ENCODE measurements around the gene KCNMB3.
"Not testable (repeated sequence)": the region's sequence is repeated elsewhere in the genome, so short reads cannot be mapped to it uniquely, and the experiment has no call there.

The KCNMB3 gene

GRCh38 chr3:179263134-179263533, 12.2 kb upstream of the KCNMB3 start:
- DNase-seq = no peak

- no peak for DNase-seq
These were observed 10.2 kb upstream of the KCNMB3 start for GRCh38 chr3:179260949-179261765.

GRCh38 chr3:179259959-179260756, 9.2 kb upstream of the KCNMB3 start:
- DNase-seq = not testable (repeated sequence)

GRCh38 chr3:179258820-179259219, 7.9 kb upstream of the KCNMB3 start:
- DNase-seq = no peak

DNA sequence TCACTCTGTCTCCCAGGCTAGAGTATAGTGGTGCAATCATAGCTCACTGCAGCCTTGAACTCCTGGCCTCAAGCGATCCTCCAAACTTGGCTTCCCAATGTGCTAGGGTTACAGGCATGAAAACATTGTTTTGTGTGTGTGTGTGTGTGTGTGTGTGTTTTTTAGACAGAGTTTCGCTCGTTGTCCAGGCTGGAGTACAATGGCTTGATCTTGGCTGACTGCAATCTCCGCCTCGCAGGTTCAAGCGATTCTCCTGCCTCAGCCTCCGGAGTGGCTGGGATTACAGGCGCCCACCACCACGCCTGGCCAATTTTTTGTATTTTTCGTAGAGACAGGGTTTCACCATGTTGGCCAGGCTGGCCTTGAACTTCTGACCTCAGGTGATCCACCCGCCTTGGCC, 6.8 kb upstream of the KCNMB3 start:
- not testable (repeated sequence) for DNase-seq

DNA sequence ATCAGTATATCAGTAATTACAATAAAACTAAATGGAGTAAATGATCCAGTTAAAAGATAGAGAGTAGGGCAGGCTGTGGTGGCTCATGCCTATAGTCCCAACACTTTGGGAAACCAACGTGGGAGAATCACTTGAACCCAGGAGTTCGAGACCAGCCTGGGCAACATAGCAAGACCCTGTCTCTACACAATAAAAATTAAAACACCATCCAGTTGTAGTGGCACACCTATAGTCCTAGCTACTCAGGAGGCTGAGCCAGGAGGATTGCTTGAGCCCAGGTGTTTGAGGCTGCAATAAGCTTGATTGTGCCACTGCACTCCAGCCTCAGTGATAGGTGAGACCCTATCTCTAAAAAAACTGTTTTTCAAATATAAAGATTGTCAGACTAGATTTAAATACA, 5.9 kb upstream of the KCNMB3 start:
- DNase-seq = no peak

DNA sequence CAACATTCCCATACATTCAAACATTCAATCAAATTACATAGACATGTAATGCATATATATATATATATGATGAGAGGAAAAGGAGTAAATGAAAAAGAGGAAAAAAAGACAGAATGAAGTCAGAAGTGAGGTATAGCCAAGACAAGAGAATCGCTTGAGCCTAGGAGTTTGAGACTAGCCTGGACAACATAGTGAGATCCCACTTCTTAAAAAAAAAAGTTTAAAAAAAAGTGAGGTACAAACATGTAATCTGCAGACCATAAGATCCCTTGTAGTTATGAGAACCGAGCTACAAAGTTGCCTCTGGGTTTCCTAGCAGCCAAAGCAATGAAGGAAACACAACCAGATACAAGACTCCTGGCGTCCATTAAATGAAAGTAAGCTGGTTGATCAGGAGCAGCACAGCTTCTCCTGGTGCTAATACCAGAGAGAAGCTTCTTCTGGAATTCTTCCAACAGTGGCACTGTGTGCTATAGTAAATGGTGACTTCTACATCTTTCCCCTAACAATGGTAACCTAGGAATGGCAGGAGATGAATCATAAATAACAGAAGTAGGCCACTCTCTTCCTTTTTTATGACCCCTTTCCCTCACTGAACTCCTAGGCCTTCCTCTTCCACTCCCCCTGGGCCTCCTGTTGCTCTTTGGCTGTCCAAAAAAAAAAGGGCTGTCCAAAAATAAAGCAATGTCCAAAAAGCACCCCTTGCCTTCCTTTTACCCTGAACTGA, 3.5 kb downstream of the KCNMB3 start:
- DNase-seq = no peak

GRCh38 chr3:179244878-179245277, 6.0 kb downstream of the KCNMB3 start:
- no peak for DNase-seq

DNA sequence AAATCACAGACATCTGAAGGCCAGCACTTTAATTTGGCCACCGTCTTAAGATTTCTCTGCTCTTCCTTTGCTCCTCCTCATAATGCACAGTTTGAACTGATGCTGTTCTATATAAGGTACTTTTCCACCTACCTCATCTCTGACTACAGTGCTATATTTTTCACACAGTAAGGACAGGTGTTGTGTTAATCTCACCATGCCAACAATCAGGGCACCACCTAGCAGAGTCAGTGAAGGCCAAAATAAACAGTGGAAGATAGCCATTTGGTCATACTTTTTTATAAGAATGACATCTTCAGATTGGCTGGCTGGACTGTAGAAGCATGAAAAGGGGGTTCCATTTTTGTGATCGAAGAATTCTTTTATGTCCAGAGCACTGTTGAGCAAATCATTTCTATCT, 8.1 kb downstream of the KCNMB3 start:
- not testable (repeated sequence) for DNase-seq

DNA sequence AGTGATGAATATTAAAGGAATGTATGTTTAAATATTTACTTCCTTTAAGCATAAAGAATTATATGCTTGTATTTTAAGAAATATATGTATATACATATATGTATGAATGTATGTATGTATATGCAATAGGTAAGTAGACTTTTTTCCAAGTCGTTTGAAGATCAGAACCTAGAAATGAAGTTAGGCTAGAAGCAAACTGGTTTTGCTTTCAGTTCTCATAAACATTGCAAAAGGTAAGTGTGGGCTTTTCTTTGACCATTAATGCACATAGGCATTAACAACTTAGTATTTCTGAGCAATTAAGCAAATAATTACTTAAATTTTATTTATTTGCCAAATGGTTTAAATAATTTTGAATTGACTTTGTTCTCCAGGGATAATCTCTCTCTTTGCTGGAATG, 10.6 kb downstream of the KCNMB3 start:
- not testable (repeated sequence) for DNase-seq

- DNase-seq = no peak
These were observed 14.1 kb downstream of the KCNMB3 start for GRCh38 chr3:179236669-179237301.

GRCh38 chr3:179234199-179234598, 16.7 kb downstream of the KCNMB3 start:
- DNase-seq = no peak

- no peak for DNase-seq
These were observed 17.9 kb downstream of the KCNMB3 start for GRCh38 chr3:179233043-179233442.

DNA sequence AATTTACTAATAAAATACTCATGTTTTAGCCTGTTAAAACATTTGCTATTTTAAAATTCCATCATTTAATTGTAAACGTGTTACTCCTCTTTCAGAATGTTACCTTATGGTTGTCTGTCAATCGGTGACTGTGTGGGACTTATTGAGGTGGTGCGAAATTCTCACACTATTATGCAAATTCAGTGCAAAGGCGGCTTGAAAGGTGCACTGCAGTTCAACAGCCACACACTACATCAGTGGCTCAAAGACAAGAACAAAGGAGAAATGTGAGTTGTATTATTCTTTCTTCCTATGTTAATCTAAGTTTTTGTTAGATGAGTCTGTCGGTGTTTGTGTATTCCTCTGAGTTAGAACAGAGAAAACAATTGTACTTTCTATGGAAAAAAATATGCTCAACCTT, 21.7 kb downstream of the KCNMB3 start:
- no peak for DNase-seq

GRCh38 chr3:179227349-179227748, 23.6 kb downstream of the KCNMB3 start:
- no peak for DNase-seq

DNA sequence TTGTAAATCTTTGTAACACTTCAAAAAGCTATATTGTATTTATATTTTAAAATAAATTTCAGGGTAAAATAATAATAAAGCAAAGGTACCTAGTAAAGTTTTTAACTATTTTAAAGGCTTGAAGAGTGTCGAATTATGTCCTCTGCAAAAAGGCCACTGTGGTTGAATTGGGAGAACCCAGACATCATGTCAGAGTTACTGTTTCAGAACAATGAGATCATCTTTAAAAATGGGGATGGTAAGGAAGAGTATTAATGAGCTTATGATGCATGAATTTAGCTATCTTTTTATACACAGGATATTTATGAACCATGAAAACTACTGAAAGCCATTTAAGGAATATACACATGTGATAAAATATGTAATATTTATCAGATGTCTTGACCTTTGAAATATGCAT, 26.3 kb downstream of the KCNMB3 start:
- no peak for DNase-seq

DNA sequence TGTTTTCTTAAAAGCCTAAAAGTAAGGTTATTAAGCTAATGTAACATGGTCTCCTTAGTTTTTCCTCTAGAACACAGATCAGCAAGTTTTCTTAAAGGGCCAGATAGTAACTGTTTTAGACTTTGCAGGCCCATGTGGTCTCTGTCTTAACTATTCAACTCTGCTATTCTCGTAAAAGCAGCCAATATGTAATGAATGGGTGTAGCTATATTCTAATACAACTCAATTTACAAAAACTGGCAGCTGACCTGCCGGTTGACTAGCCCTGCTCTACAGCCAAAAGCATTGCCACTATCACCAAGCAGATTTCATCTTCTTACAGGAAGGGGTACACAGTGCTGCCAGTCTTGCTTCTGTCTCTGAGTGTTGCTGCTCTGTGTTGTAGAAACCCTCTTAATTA, 27.4 kb downstream of the KCNMB3 start:
- no peak for DNase-seq

DNA sequence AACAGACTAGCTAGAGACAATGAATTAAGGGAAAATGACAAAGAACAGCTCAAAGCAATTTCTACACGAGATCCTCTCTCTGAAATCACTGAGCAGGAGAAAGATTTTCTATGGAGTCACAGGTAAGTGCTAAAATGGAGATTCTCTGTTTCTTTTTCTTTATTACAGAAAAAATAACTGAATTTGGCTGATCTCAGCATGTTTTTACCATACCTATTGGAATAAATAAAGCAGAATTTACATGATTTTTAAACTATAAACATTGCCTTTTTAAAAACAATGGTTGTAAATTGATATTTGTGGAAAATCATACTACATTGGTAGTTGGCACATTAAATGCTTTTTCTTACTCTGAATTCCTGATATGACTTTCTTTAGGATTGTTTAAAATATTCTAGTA, 32.7 kb downstream of the KCNMB3 start:
- DNase-seq = not testable (repeated sequence)

DNA sequence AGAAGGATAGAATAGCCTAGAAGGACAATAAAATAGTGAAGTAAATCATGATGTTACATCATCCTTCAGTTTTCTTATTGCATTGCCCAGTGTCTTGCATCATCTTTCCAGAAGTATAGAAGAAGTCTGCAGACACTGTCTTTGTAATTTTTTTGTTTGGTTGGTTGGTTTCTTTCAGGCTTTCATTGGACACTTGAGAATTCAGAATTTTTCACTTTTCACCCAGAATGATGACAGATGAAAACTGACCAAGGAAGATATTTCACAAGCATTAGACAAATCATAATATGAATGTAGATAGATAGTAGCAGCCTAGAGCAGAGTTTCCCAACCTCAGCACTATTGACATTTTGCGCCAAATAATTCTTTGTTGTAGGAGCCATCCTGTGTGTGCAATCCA, 35.4 kb downstream of the KCNMB3 start:
- DNase-seq = not testable (repeated sequence)

- DNase-seq = no peak
These were observed 50.1 kb downstream of the KCNMB3 start for GRCh38 chr3:179200790-179201189.

DNA sequence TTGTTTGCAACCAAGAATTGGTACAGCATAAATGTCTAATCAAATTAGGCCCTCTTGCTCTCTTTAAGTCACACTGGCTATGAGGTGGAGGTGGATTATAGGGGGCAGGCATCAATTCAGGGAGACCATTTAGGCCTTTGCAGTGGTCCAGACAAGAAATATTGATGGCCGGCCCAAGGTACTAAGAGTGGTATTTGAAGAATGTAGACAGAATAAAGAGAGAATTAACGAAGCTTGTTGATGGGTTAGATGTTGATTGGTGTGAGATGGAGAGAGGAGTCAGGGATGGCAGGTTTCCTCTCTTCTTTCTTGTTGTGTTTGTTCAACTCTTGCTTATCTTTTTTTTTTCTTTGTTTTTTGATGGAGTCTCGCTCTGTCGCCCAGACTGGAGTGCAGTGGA, 54.2 kb downstream of the KCNMB3 start:
- no peak for DNase-seq

DNA sequence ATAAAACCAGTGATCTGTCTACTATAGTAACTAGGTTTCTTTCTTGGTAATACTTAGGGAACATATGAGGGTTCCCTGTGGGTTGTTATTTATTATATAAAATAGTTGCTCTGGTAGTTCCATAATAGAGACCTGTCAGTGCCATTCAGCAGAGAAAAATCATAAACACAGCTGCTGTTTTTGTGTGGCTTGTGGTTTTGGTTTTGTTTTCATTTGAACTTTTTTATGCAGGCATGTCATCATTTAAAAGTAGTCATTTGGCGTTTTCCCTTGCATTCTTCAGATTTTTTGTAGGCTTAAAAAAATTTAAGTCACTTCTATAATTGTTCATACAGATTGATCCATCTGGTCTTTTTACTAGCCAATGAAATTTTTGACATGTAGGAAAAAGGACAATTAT, 54.8 kb downstream of the KCNMB3 start:
- no peak for DNase-seq

GRCh38 chr3:179194931-179195330, 56.0 kb downstream of the KCNMB3 start:
- DNase-seq = no peak

All from cerebellar nuclear complex (tissue), 1 donor.